ENCODE measurements around the gene HKDC1.

HKDC1 gene

GRCh38 chr10:69217119-69217754 lies 2.9 kb upstream of the HKDC1 start:
- no peak for DNase-seq

- DNase-seq = no peak
Measured at GRCh38 chr10:69218831-69219230, 1.3 kb upstream of the HKDC1 start.

DNA sequence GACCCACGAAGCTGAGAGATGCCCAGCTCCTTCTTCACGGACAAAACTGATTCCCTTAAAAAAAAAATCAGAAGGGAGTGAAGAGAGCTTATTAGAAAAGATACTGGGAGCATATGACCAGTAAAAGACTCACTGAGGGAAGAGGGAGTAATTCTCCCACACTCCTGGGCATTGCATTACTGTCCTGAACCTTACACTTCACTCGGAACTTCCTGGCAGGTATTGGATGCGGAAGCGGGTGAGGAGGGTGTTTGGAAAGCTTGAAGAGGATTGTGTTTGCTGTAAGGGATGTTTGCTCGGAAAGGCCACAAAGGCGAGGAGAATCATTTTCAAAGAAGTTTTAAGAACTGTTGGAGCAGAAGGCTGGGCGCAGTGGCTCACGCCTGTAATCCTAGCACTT lies 375 bp downstream of the HKDC1 start:
- no peak for DNase-seq

DNA sequence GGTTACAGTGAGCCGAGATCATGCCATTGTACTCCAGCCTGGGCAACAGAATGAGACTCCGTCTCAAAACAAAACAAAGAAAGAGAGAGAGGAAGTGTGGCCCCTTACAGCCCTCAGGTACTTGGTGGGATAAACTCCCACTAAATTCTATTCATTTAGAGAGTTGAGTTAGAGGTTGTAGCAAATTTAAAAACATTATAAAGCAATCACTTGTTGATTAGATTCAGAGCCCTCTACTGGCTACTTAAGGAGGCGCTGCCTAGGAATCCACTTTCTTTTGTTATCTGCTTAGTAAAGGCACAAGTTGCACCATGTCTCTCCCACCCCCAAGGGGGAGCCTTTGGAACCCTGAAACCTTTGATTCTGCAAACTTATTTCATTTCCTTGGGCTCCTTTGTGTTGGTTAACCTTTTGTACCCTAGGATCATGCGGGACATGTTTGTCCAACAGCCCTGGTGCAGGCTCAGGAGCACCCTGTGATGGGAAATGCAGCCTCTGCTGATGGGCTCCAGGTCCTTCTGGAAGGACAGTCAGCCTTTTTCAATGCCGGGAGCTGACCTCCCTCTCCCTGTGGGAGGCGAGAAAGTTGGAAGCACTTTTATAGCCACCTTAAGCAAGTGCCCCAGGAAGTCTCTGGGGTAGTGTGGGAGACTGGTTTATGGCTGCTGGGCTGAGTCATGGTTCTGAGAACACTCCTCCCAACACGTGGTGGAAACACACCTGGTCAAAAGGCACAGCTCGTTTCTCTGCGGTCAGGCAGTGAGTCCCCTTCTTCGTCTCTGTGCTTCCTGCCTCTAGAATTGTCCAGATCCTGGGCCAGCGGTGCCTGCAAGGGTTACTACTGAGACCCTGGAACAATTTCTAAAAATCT lies 2.3 kb downstream of the HKDC1 start:
- peak; percentile 8 for DNase-seq

DNA sequence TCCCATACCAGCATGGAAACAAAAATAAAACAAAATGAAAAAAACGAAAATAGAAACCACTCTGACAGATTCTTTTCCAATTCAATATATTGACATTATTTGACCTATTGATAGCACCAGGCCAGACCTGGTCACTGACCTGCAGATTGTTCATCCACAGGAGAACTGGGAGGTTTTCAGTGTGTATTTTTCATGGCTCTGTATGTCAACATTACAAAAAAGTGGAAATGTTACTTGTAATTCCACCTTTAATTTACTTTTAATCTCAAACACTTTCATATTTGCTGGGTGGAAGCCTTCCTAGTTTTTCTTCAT lies 2.9 kb downstream of the HKDC1 start:
- DNase-seq = no peak

DNA sequence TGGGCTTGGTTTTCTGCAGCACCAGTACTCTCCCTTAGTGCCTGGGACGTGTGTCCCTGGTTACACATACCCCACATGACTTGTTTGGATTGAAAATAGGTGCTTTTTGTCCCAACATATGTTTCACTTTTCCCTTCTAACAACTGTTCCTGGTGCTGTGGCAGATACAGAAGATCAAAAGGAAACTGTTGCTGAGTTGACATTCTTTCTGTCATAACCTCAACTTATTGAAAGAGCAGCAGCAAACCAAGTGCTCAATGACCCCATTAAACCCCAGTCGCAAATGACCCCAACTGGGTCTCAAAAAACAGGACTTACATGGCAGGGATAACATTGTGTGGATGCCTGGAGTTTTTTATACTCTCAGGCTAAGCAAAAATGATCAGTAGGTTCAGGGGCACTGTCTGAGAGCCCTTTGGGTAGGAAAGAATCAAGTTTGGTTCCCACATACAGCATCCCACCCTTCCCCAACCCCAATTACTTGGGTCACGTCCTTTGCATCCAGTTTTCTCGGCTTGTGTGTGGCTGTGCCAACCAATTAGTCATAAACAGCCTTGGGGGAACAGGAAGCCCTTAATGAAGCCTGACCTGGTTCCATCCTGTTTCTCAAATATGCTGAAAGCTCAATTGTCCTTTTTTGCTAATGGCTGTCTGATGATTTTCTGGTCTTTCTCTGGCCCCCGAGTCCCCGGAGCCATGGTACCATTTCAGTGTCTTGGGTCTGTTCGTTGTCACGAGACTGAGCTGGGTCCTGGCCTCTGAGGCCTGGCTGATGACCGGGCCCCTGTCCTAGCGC lies 4.9 kb downstream of the HKDC1 start:
- DNase-seq = no peak

DNA sequence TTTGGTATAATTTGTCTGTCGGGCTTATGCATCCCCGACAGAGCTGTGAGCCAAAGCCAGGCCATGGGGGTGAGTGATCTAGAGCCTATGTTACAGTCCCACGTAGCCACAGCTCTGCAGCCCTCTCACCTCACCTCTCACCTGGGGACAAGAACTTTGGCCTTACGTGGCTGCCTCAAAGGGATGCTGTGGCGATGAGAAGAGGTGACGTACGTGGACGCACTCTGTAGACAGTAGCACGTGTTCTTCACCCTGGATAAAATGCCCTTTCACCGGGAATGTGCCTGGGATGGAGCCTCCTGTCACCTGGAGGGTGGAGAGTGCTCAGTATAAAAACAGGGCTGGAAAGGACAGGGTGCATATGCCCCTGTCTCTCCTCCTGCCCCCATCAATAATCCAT lies 5.5 kb downstream of the HKDC1 start:
- no peak for DNase-seq

- no peak for DNase-seq
Measured at GRCh38 chr10:69226919-69227450, 6.9 kb downstream of the HKDC1 start.

DNA sequence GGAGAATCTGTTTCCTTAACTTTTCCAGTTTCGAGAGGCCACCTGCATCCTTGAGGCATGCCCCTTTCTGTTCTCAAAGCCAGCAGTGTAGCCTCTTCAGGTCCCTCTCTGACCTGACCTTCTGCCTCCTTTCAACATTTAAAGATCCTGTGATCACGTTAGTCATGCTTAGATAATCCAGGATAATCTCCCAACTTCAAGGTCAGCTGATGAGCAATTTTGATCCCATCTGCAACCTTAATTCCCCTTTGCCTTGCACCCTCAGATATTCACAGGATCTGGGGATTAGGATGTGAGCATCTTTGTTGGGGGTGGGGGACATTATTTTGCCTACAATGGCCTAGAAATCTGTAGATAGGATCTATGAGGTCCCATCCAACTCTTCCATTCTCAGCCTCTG lies 8.0 kb downstream of the HKDC1 start:
- no peak for DNase-seq

GRCh38 chr10:69229616-69229916 lies 9.4 kb downstream of the HKDC1 start:
- DNase-seq = no peak

GRCh38 chr10:69230128-69230527 lies 10.0 kb downstream of the HKDC1 start:
- DNase-seq = no peak

GRCh38 chr10:69232252-69232651 lies 12.1 kb downstream of the HKDC1 start:
- no peak for DNase-seq

GRCh38 chr10:69232736-69233480 lies 12.8 kb downstream of the HKDC1 start:
- DNase-seq = no peak

- no peak for DNase-seq
Measured at GRCh38 chr10:69234447-69234846, 14.3 kb downstream of the HKDC1 start.

- DNase-seq = peak; percentile 85
Measured at GRCh38 chr10:69237528-69238159, 17.5 kb downstream of the HKDC1 start.

DNA sequence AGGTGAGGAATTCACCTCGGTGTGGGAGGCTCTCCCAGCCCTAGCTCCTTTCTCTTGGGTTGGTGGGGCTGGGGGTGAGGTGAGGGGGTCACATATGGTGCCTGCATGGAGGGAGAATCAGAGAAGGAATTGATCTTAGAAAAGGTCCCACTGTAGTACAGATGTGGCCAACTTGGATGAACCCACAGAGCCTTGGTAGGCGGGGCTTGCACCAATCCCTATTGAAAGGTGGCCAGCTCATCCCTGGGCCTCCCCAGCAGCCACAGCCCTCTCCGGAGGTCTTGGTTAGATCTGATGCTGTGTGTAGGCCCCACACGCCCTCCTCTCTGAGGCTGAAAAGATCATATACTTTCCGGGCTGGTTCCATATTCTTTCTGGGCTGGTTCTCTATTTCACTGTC lies 19.0 kb downstream of the HKDC1 start:
- no peak for DNase-seq

- DNase-seq = no peak
Measured at GRCh38 chr10:69239816-69240434, 19.8 kb downstream of the HKDC1 start.

DNA sequence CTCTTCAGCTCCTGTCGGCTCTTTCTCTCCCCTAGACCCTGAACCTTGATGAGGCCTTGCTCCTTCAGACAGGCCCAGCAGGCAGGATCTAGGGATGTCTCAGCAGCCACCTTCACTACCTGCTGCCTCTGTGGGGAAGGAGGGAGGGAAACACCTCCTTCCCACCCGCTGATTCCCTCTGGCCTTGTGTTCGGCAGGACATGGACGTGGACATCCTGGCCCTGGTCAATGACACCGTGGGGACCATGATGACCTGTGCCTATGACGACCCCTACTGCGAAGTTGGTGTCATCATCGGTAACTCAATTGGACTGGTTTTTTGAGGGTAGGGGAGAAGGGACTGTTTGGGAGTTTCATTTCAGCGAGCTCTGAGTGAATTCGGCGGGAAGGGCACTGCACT lies 20.3 kb downstream of the HKDC1 start:
- no peak for DNase-seq

GRCh38 chr10:69241575-69241974 lies 21.4 kb downstream of the HKDC1 start:
- no peak for DNase-seq

GRCh38 chr10:69242040-69242851 lies 22.1 kb downstream of the HKDC1 start:
- no peak for DNase-seq

DNA sequence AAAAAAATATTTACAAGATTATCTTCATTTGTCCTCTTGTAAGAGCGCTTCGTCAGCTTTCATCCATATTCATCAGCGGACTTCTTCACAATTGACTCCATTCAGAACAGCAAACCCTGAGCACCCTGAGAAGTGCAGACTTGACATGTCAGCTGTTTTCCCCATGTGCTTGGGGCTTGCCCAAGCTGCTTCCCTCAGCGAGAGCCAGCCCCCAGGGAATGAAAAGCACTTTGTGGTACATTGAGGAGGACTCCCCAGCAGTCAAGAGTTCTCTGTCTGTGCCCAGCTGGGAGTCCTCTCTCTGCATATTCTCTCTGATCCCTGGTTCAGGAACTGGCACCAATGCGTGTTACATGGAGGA lies 22.7 kb downstream of the HKDC1 start:
- peak; percentile 25 for DNase-seq
